Occipital lobe (tissue), 2 donors: ENCODE results near the gene STRAP. TPM values are rescaled to one million over a fixed set of nuclear protein-coding genes. Genes with fewer than 3 reads are reported as not detected.
"Not testable (repeated sequence)": the region's sequence is repeated elsewhere in the genome, so short reads cannot be mapped to it uniquely, and the experiment has no call there.

Source experiments
- DNase-seq: peaks from one replicate; lab custom pipeline; 2025; lab: John Stamatoyannopoulos, UW
- total RNA-seq: library from RNA; depleted of rRNA; stranded (reverse); fragments of >200 nt; gene quantifications from one replicate; pipeline ENCODE4 v1.2.3, GENCODE V29; 2014

The STRAP gene
- total RNA-seq, 1 donor from 2014 or later = 66.8 TPM

- DNase-seq = no peak
Measured at GRCh38 chr12:15873556-15873955, 8.6 kb upstream of the STRAP start.

DNA sequence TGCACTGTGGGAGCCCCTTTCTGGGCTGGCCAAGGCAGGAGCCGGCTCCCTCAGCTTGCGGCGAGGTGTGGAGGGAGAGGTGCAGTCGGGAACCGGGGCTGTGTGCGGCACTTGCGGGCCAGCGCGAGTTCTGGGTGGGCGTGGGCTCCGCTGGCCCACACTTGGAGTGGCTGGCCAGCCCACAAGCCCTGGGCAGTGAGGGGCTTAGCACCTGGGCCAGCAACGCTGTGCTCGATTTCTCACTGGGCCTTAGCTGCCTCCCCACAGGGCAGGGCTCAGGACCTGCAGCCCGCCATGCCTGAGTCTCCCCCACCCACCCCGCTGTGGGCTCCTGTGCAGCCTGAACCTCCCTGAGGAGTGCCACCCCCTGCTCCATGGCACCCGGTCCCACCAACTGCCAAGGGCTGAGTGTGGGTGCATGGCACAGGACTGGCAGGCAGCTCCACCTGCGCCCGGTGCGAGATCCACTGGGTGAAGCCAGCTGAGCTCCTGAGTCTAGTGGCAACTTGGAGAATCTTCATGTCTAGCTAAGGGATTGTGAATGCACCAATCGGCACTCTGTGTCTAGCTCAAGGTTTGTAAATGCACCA lies 7.5 kb upstream of the STRAP start:
- DNase-seq = not testable (repeated sequence)

GRCh38 chr12:15875863-15876262 lies 6.3 kb upstream of the STRAP start:
- DNase-seq = no peak

- DNase-seq = no peak
Measured at GRCh38 chr12:15879413-15879812, 2.8 kb upstream of the STRAP start.

- DNase-seq = no peak
Measured at GRCh38 chr12:15880721-15881120, 1.5 kb upstream of the STRAP start.

GRCh38 chr12:15883536-15883935 lies 1.3 kb downstream of the STRAP start:
- DNase-seq = no peak

- no peak for DNase-seq
Measured at GRCh38 chr12:15886372-15887042, 4.3 kb downstream of the STRAP start.

- no peak for DNase-seq
Measured at GRCh38 chr12:15887043-15887817, 5.0 kb downstream of the STRAP start.

- no peak for DNase-seq
Measured at GRCh38 chr12:15892645-15893259, 10.6 kb downstream of the STRAP start.

DNA sequence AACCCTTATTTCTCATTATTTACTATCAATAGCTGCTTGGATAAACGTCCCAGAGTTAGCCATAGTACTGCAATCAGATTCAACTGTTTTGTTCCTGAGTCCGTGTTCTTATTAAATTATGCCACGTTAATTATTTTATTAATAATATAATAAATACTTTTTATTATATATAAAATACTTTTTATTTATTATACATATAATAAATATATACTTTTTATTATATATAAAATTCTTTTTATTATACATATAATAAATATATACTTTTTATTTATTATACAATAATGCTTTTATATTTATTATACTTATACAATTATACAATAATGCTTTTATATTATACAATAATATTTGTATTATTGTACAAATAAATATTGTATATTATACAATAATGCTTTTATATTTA lies 11.1 kb downstream of the STRAP start:
- no peak for DNase-seq

- DNase-seq = no peak
Measured at GRCh38 chr12:15896867-15897266, 14.7 kb downstream of the STRAP start.

DNA sequence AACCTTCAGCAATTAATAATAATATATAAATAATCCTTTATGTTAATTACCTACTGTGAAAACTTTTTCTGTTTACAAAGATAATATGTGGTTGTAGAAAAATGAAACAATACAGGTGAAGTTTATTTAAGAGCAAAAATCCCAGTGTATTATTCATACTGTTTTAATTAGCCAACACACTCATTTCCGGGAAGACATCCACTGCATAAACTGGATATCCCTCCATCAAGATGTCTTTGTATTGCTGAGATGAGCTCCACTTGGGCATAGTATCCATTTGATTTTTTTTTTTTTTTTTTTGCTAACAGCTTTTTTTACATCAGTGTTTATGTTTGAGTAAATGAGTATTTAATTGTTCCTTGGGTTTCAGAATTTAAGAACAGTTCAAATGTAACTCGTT lies 15.2 kb downstream of the STRAP start:
- DNase-seq = no peak

DNA sequence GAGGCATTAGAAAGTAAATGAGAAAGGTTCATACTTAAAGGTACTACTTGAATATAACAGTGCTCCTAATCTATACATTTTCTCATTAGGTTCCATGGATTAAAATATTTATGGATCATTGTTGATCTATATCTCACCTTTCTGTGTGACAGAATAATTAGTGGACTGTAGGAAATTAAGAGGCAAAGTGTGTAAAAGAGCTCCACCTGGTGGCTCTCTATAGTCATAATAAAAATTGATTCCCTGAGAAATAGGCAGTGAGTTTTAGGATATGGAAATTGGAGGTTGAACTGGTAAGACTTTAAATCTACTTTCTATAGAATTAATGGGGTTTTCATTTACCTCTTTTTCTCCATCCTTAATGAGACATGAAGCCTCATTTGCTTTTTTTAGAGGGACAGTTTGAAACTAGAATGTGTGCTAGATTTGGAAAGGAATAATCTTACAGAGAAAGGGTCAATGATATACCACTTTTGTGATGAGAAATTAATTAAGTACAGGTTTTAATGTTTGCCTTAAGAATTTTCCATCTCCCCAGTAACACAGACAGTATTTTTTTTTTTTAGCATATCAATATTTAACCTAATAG lies 17.2 kb downstream of the STRAP start:
- DNase-seq = no peak

DNA sequence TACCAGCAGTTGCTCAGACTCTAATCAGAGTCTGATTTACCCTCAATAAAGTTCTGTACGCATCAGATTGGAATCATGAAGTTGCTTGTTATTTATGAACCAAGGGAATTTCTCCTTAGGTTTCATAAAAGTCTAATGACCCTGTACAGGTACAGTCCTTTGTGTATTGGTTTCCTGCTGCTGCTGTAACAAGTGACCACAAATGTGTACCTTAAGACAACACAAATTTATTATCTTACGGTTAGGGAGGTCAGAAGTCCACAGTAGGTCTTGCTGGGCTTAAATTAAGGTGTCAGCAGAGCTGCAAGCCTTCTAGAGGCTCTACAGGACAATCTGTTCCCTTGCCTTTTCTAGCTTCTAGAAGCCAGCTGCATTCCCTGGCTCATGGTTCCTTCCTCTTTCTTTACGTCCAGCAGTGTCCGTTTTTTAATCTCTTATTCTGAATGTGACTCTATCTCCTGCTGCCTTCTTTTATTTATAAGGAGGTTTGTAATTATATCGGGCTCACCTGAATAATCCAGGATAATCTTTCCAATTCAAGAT lies 22.3 kb downstream of the STRAP start:
- DNase-seq = no peak

DNA sequence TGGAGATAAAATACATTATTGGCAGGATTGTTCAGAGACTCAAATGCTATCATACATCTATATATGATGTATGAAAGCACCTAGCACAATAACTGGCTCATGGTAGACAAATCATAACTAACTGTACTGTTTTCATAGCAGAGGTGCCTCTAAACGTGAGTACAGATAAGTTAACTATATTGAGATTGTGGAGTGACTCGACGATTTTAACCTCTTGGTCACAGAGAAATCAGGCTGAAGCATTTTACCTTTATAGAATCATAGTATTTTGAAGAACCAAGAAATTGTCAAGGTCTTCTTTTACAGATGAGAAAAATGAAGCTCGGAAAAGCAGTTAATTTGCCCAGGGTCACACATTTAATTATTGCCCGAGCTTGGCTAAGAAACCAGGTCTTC lies 28.3 kb downstream of the STRAP start:
- no peak for DNase-seq

DNA sequence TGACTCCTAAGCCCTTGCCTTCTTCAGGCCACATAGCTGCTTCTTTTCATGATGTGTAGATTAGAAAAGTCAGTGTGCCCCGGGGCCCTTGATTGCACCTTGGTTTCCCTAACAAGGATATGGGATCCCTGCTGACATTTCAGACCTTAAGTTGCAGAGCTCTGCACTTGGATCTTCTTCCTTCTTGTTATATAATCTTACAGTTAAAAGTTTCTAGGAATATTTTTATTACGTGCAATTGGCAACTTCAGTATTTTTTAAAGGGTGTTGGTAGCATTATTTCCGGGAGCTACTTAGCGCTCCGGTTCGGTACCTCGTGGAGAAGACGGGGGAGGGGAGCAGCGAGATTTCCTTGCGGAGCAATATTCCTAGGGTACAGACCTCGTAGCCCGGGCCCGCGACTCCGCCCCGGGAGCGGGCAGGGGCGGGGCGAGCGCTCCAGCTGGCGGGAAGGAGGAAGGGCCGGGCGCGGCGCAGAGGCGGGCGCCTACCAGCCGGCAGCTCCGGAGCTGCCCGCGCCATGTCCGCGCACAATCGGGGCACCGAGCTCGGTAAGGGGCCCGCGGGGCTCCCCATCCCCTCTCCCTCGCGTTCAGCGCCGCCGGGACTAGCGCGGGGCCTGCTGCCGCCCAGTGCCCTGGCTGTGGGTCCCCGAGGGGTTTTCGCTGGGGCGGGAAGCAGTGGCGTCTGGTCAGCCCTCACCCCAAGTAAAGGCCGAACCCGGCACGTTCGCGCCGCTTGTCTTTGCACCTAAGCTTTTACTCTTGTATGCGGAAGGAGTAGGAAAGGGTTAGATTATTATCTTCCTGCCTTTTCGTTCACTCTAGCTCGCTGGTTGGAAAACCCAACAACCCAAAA lies 28.9 kb downstream of the STRAP start, which contains the start of gene DERA:
DERA (plus strand) TSS at position 469 of the 858 bp plus-strand sequence; CDS start at position 521, 52 bp downstream.
- peak; percentile 63 for DNase-seq

DNA sequence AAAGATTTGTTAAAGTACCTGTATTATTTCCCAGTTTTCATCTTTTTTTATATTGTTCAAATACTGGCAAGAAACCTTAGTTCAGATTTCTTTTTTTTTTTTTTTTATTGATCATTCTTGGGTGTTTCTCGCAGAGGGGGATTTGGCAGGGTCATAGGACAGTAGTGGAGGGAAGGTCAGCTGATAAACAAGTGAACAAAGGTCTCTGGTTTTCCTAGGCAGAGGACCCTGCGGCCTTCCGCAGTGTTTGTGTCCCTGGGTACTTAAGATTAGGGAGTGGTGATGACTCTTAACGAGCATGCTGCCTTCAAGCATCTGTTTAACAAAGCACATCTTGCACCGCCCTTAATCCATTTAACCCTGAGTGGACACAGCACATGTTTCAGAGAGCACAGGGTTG lies 29.7 kb downstream of the STRAP start:
- not testable (repeated sequence) for DNase-seq

DNA sequence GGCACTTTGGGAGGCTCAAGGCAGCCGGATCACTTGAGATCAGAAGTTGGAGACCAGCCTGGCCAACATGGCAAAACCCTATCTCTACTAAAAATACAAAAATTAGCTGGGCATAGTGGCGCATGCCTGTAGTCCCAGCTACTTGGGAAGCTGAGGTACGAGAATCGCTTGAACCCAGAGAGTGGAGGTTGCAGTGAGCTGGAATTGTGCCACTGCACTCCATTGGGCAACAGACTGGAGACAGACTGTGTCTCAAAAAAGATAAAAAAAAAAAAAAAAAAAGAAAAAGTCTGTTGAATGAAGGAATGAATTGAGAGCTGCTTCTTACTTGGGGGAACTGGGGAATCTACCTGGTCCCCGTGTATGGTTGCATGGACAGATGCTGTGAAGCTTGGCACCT lies 31.9 kb downstream of the STRAP start:
- DNase-seq = not testable (repeated sequence)

GRCh38 chr12:15918066-15918465 lies 35.9 kb downstream of the STRAP start:
- DNase-seq = no peak

DNA sequence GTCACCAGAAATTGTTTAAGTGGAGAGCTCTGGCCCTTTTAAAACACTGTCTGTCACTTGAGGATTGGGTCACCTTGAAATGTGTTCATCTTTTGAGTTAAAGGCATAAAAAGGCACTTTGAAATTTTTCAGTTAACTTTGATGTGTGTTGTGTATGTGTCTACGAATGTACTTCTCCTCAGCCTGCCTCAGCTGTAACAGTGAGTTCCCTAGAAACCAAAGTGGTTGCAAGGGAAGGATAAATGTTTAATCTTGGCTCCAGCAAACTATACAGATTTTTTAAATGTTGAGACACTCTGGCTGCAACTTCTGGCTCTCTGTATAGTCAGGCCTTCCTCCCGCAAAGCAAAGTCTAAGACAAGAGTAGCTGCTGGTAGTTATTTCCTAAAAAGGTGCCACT lies 37.2 kb downstream of the STRAP start:
- DNase-seq = no peak
